K562 (cell line): ENCODE results near the gene NCDN. TPM values are rescaled to one million over a fixed set of nuclear protein-coding genes. Genes with fewer than 3 reads are reported as not detected.

Experiments used
- ATAC-seq: fragments of 200-7000 bp; cut with Tn5 transposase; 3 replicates; pipeline ENCODE4 v1.9.1; 2020; ENCODE audit warnings: moderate library complexity
- BruUV-seq: library from RNA; stranded (reverse); fragments of 400-500 nt; replicated peaks from 2 replicates; lab custom pipeline; 2021; lab: Mats Ljungman, UMichigan
- CTCF ChIA-PET: fragments of 300-600 bp; formaldehyde crosslinking; extraction: SDS; loops from one replicate; lab custom pipeline; 2021; ENCODE audit warnings: low intra/inter-chr PET ratio; lab: Yijun Ruan, JAX
- POLR2A ChIA-PET: fragments of 300-600, 350-650 bp; sonication (Branson Sonifier 250); formaldehyde crosslinking; extraction: SDS; loops from one replicate; lab custom pipeline; 2021; ENCODE audit warnings: antibody characterized with exemption, inconsistent platforms; lab: Yijun Ruan, JAX
- DNase-seq, 4 experiments: peaks; one replicate each; pipeline versions ENCODE4 v3.0.0 to v3.0.0-alpha.2; 2011 to 2018; ENCODE audit warnings: low spot score in 3 of 4, mixed read lengths in 3 of 4; ENCODE audit errors: extremely low read depth in 1 of 4
- FAIRE-seq: peaks from 2 replicates; lab custom pipeline; 2011; peaks lifted over from hg19 to GRCh38; lab: Jason Lieb, UNC
- H2AFZ ChIP-seq: 2 replicates; pipeline ENCODE4 v1.6.0; 2011; ENCODE audit warnings: low read depth, low read length, control low read depth, inconsistent platforms
- H3K27ac ChIP-seq: fragments of 200-600 bp; 3 replicates; pipeline ENCODE4 v1.8.0; 2011; ENCODE audit warnings: low read depth, mild to moderate bottlenecking, control low read depth, inconsistent platforms, low read length, moderate library complexity, mixed read lengths; ENCODE audit errors: extremely low read depth
- H3K27me3 ChIP-seq, 2 experiments: fragments of 300-600 bp in 1 of 2; 2 replicates in 1 of 2; 3 replicates in 1 of 2; pipeline versions ENCODE4 v1.6.0 to v1.8.0; 2011; ENCODE audit warnings: inconsistent platforms in 2 of 2, low read length in 2 of 2, mild to moderate bottlenecking in 1 of 2, mixed read lengths in 1 of 2, moderate library complexity in 1 of 2; ENCODE audit not compliant: control insufficient read depth in 2 of 2, insufficient read depth in 2 of 2
- H3K36me3 ChIP-seq: fragments of 300-600 bp; 3 replicates; pipeline ENCODE4 v1.8.0; 2011; ENCODE audit warnings: mild to moderate bottlenecking, low read length, inconsistent platforms; ENCODE audit not compliant: control insufficient read depth, insufficient read depth
- H3K4me1 ChIP-seq, 2 experiments: fragments of 200-600 bp in 1 of 2; replicated peaks in 1 of 2; 2 replicates in 1 of 2; 3 replicates in 1 of 2; pipeline versions ENCODE4 v1.5.1 to v1.8.0; 2011; ENCODE audit warnings: inconsistent platforms in 2 of 2, low read length in 2 of 2, mild to moderate bottlenecking in 1 of 2, mixed read lengths in 1 of 2, moderate library complexity in 1 of 2; ENCODE audit not compliant: control insufficient read depth in 2 of 2, insufficient read depth in 2 of 2
- H3K4me2 ChIP-seq: 2 replicates; pipeline ENCODE4 v1.6.1; 2011; ENCODE audit warnings: low read length, control low read depth, inconsistent platforms, mixed read lengths; ENCODE audit not compliant: insufficient read depth
- H3K4me3 ChIP-seq: fragments of 200-600 bp; sonication (generic), shearing (Covaris generic); 2 replicates; pipeline ENCODE4 v1.5.1; 2016; ENCODE audit warnings: control low read depth, inconsistent platforms
- H3K79me2 ChIP-seq: fragments of 200-600 bp; 3 replicates; pipeline ENCODE4 v1.8.0; 2011; ENCODE audit warnings: low read length, inconsistent platforms; ENCODE audit not compliant: control insufficient read depth, insufficient read depth
- H3K9ac ChIP-seq, 2 experiments: 2 replicates each; pipeline versions ENCODE4 v1.6.0 to v1.6.1; 2011; ENCODE audit warnings: low read depth in 2 of 2, low read length in 2 of 2, control low read depth in 1 of 2, inconsistent platforms in 1 of 2, mild to moderate bottlenecking in 1 of 2, mixed read lengths in 1 of 2; ENCODE audit not compliant: insufficient read depth in 1 of 2
- H3K9me1 ChIP-seq: one replicate; pipeline ENCODE4 v1.6.0; 2011; ENCODE audit warnings: inconsistent platforms, mild to moderate bottlenecking, low read length, moderate library complexity; ENCODE audit not compliant: control insufficient read depth, insufficient read depth
- H3K9me3 ChIP-seq: replicated peaks from 2 replicates; pipeline ENCODE4 v1.5.1; 2011; ENCODE audit warnings: low read depth, low read length, inconsistent platforms; ENCODE audit not compliant: control insufficient read depth, insufficient read depth
- H4K20me1 ChIP-seq: replicated peaks from 2 replicates; pipeline ENCODE4 v1.6.1; 2011; ENCODE audit warnings: low read length, inconsistent platforms, mixed read lengths; ENCODE audit not compliant: control insufficient read depth, insufficient read depth
- BRD9 ChIP-seq: fragments of 450-650 bp; IDR thresholded peaks from 2 replicates; pipeline ENCODE4 v1.6.1; 2018; ENCODE audit warnings: low read depth; ENCODE audit not compliant: partially characterized antibody
- DEAF1 ChIP-seq: fragments of 450-650 bp; formaldehyde crosslinking; IDR thresholded peaks from 2 replicates; pipeline ENCODE4 v1.4.0; 2020; ENCODE audit warnings: mild to moderate bottlenecking, moderate library complexity
- EP300 ChIP-seq: IDR thresholded peaks from 2 replicates; pipeline ENCODE4 v1.6.1; 2012; ENCODE audit warnings: low read length, improper control_type of control experiment
- L3MBTL2 ChIP-seq: fragments of 450-650 bp; IDR thresholded peaks from 2 replicates; pipeline ENCODE4 v1.6.1; 2016; ENCODE audit warnings: mild to moderate bottlenecking, moderate library complexity
- MCM7 ChIP-seq, 2 experiments: fragments of 450-650 bp; IDR thresholded peaks; 2 replicates each; pipeline ENCODE4 v1.6.1; 2016 to 2018
- PATZ1 ChIP-seq: fragments of 250-450 bp; sonication (Bioruptor Pico); IDR thresholded peaks from 2 replicates; pipeline ENCODE4 v1.5.0; 2020; ENCODE audit warnings: mild to moderate bottlenecking, borderline replicate concordance
- PHF20 ChIP-seq: fragments of 450-650 bp; IDR thresholded peaks from 2 replicates; pipeline ENCODE4 v1.6.1; 2018; ENCODE audit not compliant: partially characterized antibody
- POLR3G ChIP-seq: IDR thresholded peaks from 2 replicates; pipeline ENCODE4 v1.6.1; 2011; ENCODE audit not compliant: insufficient read length, insufficient replicate concordance; ENCODE audit errors: extremely low read depth
- RBM15 ChIP-seq: fragments of 200-400 bp; formaldehyde crosslinking; IDR thresholded peaks from 2 replicates; pipeline ENCODE4 v1.6.1; 2018; ENCODE audit warnings: mild to moderate bottlenecking, low read length, moderate library complexity; ENCODE audit not compliant: insufficient read depth
- TAF9B ChIP-seq: fragments of 450-650 bp; IDR thresholded peaks from 2 replicates; pipeline ENCODE4 v1.6.1; 2018; ENCODE audit warnings: mild to moderate bottlenecking; ENCODE audit not compliant: partially characterized antibody
- ZNF408 ChIP-seq: fragments of 250-450 bp; sonication (Bioruptor Pico); IDR thresholded peaks from 2 replicates; pipeline ENCODE4 v1.4.0; 2020; ENCODE audit warnings: low read depth, mild to moderate bottlenecking, moderate library complexity
- ZNF431 ChIP-seq: sonication (generic); formaldehyde crosslinking; IDR thresholded peaks from 2 replicates; pipeline ENCODE4 v1.8.0; 2022; ENCODE audit warnings: mild to moderate bottlenecking, missing genetic modification reagents
- ZNF584 ChIP-seq: fragments of 200-800 bp; sonication (Bioruptor generic); IDR thresholded peaks from 2 replicates; pipeline ENCODE4 v1.6.1; 2016; ENCODE audit warnings: low read depth, mild to moderate bottlenecking, missing genetic modification characterization, missing compliant biosample characterization
- ZNF644 ChIP-seq: fragments of 200-800 bp; sonication (Bioruptor generic); IDR thresholded peaks from 2 replicates; pipeline ENCODE4 v1.6.1; 2016; ENCODE audit warnings: low read depth, missing genetic modification characterization, missing compliant biosample characterization
- ZNF707 ChIP-seq: fragments of 250-450 bp; sonication (Bioruptor Pico); conservative IDR thresholded peaks from 2 replicates; pipeline ENCODE4 v1.8.0; 2022; ENCODE audit warnings: inconsistent platforms, mild to moderate bottlenecking, moderate library complexity
- WGBS: fragments of 100-300 bp; shearing (Covaris generic); methylation state at CpG from one replicate; pipeline ENCODE4 v1.1.6; 2016; ENCODE audit warnings: low coverage, mixed read lengths; ENCODE audit not compliant: insufficient coverage; ENCODE audit errors: missing lambda C conversion rate; 5-methylcytosine and 5-hydroxymethylcytosine counted together
- in situ Hi-C: fragments of 300-500 bp; cut with MboI; formaldehyde crosslinking; loops from 4 replicates; pipeline ENCODE4 v1.15.0; 2018; ENCODE audit warnings: inconsistent platforms, mixed read lengths
- intact Hi-C: fragments of 100-400 bp; cut with micrococcal nuclease; formaldehyde crosslinking; loops from 2 replicates; pipeline ENCODE4 v1.14.2; 2022
- polyA plus RNA-seq, 8 experiments: library from polyadenylated mRNA; depleted of rRNA in 4 of 8; stranded (reverse) in 5 of 8; unstranded in 3 of 8; fragments of >200 nt; fragmentation: Nextera tagmentation in 2 of 8; fragmentation: Illumina TruSeq in 1 of 8; extraction: Ambion mirVana in 2 of 8; extraction: Trizol in 1 of 8; gene quantifications; 2 replicates each; pipeline versions ENCODE4 v1.2.1 to v1.2.3, GENCODE V29; 2011 to 2014; ENCODE audit warnings: inconsistent platforms in 1 of 8, missing spikeins in 1 of 8
- total RNA-seq, 7 experiments: library from RNA; depleted of rRNA in 6 of 7; stranded (reverse); fragments of >200 nt in 6 of 7; fragmentation: Illumina TruSeq in 2 of 7; extraction: Trizol in 2 of 7; gene quantifications; 2 replicates each; pipeline versions ENCODE4 v1.2.1 to v1.2.3, GENCODE V29; 2011 to 2021; ENCODE audit warnings: low replicate concordance in 1 of 7
- TF ChIP-seq, protein P1 (sequence below), 3 experiments: IDR thresholded peaks in 2 of 3; conservative IDR thresholded peaks in 1 of 3; 2 replicates each; pipeline ENCODE4 v1.5.1; 2011 to 2012; ENCODE audit warnings: low read length in 3 of 3, mild to moderate bottlenecking in 3 of 3, control low read depth in 2 of 3, improper control_type of control experiment in 1 of 3, inconsistent platforms in 1 of 3, low read depth in 1 of 3, mixed read lengths in 1 of 3, moderate library complexity in 1 of 3; ENCODE audit not compliant: insufficient read depth in 2 of 3
- TF ChIP-seq, protein P2 (sequence below): fragments of 250-450 bp; sonication (Bioruptor Pico); IDR thresholded peaks from 2 replicates; pipeline ENCODE4 v1.4.0; 2020

Gene NCDN
- total and polyA plus RNA-seq, 9 of the 15 experiments (the other 6 are each of a cell fraction or from before 2014, with no cell fraction given), result 1.9 to 35.1 (median 10.7) TPM

- WGBS, result 74% methylated on average over 2 of the region's 2 CpGs
- BruUV-seq, result no TSS peak
- FAIRE-seq, result no peak
- TF ChIP-seq PHF20 (no peak), L3MBTL2 (no peak), RBM15 (no peak), ZNF408 (CRISPR knock-in tag) (no peak), BRD9 (no peak), ZNF644 (no peak), ZNF707 (no peak), PATZ1 (CRISPR knock-in tag) (no peak), ZNF584 (CRISPR knock-in tag) (no peak), ZNF431 (CRISPR knock-in tag) (no peak), MCM7 (IDR thresholded peaks at IDR 0.05) (no peak), TAF9B (no peak), POLR3G (no peak), EP300 (no peak), DEAF1 (CRISPR knock-in tag) (no peak)
- TF ChIP-seq, protein P1, sequence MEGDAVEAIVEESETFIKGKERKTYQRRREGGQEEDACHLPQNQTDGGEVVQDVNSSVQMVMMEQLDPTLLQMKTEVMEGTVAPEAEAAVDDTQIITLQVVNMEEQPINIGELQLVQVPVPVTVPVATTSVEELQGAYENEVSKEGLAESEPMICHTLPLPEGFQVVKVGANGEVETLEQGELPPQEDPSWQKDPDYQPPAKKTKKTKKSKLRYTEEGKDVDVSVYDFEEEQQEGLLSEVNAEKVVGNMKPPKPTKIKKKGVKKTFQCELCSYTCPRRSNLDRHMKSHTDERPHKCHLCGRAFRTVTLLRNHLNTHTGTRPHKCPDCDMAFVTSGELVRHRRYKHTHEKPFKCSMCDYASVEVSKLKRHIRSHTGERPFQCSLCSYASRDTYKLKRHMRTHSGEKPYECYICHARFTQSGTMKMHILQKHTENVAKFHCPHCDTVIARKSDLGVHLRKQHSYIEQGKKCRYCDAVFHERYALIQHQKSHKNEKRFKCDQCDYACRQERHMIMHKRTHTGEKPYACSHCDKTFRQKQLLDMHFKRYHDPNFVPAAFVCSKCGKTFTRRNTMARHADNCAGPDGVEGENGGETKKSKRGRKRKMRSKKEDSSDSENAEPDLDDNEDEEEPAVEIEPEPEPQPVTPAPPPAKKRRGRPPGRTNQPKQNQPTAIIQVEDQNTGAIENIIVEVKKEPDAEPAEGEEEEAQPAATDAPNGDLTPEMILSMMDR (IDR thresholded peaks at IDR 0.05 in 2 of 3, conservative IDR thresholded peaks at IDR 0.05 in 1 of 3; ENCODE audit: insufficient read depth in 2 of 3, low read depth in 1 of 3, low read length in 3 of 3), result no peak
- TF ChIP-seq, protein P2, sequence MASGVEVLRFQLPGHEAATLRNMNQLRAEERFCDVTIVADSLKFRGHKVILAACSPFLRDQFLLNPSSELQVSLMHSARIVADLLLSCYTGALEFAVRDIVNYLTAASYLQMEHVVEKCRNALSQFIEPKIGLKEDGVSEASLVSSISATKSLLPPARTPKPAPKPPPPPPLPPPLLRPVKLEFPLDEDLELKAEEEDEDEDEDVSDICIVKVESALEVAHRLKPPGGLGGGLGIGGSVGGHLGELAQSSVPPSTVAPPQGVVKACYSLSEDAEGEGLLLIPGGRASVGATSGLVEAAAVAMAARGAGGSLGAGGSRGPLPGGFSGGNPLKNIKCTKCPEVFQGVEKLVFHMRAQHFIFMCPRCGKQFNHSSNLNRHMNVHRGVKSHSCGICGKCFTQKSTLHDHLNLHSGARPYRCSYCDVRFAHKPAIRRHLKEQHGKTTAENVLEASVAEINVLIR (CRISPR knock-in tag), result no peak
Observed at GRCh38 chr1:35553851-35554250, 3.7 kb upstream of the NCDN start.

More at GRCh38 chr1:35553851-35554250, 3.7 kb upstream of the NCDN start:
- H3K9ac ChIP-seq, result no peak overlapping the region
- H3K27ac ChIP-seq, result no peak overlapping the region
- peaks cover 19 to 22% of the 10 kb centered on the region in 2 experiments for H3K4me1 ChIP-seq
- no peak overlapping the region for H2AFZ ChIP-seq
- H3K9me1 ChIP-seq, result no peaks in the 10 kb centered on the region
- H4K20me1 ChIP-seq, result 0 out of 2 replicates have a peak, but pooled peaks cover 4% of the 10 kb centered on the region
- H3K4me3 ChIP-seq, result no peak overlapping the region
- peaks cover 45% of the 10 kb centered on the region for H3K36me3 ChIP-seq
- intact Hi-C loops (no loop called here), in situ Hi-C loops (no loop called here)
- H3K4me2 ChIP-seq, result no peak overlapping the region
- no peaks in the 10 kb centered on the region for H3K27me3 ChIP-seq
- ATAC-seq (no peak), DNase-seq (no peak)
- ChIA-PET POLR2A (interaction anchor here (0.8 to 0.9 kb wide), 2 partner anchors 16 to 50 kb away, joined by 3 read pairs; no protein-coding TSS in a partner anchor), CTCF (interaction anchor here (0.7 kb wide), 1 partner anchor 133 kb away, joined by 5 read pairs; no protein-coding TSS in a partner anchor)
- peaks cover 44% of the 10 kb centered on the region for H3K79me2 ChIP-seq
- H3K9me3 ChIP-seq, result no peaks in the 10 kb centered on the region
